ENCODE data around the gene DPCD. TPM values are rescaled to one million over a fixed set of nuclear protein-coding genes. Genes with fewer than 3 reads are reported as not detected.

The DPCD gene
- total and polyA plus RNA-seq, 2 of the 8 experiments (the other 6 are each of a cell fraction or from before 2014, with no cell fraction given), result 21.2 to 31.4 TPM

DNA sequence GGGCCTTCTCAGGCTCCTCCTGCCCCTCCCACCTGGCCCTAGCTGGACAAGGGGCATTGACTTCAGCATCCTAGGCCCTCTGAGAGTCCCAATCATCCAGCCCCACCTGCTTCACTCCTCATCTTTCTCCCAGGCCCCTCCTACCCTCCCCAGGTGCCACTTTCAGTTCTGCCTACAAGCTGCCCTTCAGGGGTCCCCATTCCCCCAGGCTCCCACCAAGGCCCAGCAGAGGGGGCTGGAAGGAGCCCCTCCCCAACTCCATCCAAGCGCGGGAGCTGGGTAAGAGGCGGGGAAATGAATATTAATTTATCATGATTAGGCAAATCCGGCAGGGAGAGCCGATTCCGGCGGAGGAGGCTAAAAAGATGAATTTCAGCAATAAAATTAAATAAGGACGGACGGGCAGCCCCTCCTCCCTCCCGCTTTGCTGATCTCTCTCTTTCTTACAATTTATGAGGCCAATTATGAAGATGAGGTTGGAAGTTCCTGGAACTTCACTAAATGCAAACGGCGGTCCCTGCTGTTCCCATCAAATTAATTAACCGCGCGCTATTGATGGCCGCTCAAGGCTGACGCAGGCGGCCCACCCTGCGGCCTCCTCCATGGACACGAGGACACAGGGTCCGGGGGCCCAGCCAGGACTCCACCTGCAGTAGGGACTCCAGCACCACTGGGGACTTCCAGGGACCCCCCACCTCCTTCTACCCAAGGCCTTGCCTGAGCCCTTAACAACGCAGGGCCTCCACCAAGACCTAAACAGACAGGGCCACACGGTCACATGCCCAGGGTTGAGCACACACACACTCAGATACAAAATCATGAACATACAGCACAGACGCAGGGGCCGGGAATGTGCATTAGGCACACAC, 14.0 kb upstream of the DPCD start (continued):
- TF ChIP-seq YY1 (IDR thresholded peaks at IDR 0.05; ENCODE audit: low read depth, low read length) (no peak), RXRA (IDR thresholded peaks at IDR 0.05; ENCODE audit: insufficient read depth, low read depth, low read length) (no peak)
- TF ChIP-seq, protein P1, sequence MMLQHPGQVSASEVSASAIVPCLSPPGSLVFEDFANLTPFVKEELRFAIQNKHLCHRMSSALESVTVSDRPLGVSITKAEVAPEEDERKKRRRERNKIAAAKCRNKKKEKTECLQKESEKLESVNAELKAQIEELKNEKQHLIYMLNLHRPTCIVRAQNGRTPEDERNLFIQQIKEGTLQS (IDR thresholded peaks at IDR 0.05; ENCODE audit: insufficient read depth, low read depth, low read length), result no peak

Data from H1 (cell line).